H9 (cell line): ENCODE measurements around the gene RNASET2. TPM values are rescaled to one million over a fixed set of nuclear protein-coding genes. Genes with fewer than 3 reads are reported as not detected.
A peak's percentile ranks its signal among the peaks of the same experiment; 100 is the strongest.

ENCODE experiments used
- DNase-seq: peaks from one replicate; pipeline ENCODE4 v3.0.0-alpha.2; 2017
- H2AFZ ChIP-seq: one replicate; pipeline ENCODE4 v1.6.1; 2013; ENCODE audit warnings: mild to moderate bottlenecking, low read length, control low read depth, moderate library complexity
- H2AK5ac ChIP-seq: 2 replicates; pipeline ENCODE4 v1.6.1; 2013; ENCODE audit warnings: low read length, control low read depth, mixed read lengths; ENCODE audit not compliant: insufficient read length
- H2BK120ac ChIP-seq: one replicate; pipeline ENCODE4 v1.6.1; 2013; ENCODE audit warnings: low read depth, mild to moderate bottlenecking, low read length, control low read depth, inconsistent platforms; ENCODE audit not compliant: poor library complexity, severe bottlenecking
- H2BK12ac ChIP-seq: 2 replicates; pipeline ENCODE4 v1.6.1; 2013; ENCODE audit warnings: low read length, control low read depth, mixed read lengths, low read depth; ENCODE audit not compliant: insufficient read length
- H2BK15ac ChIP-seq: 2 replicates; pipeline ENCODE4 v1.6.1; 2013; ENCODE audit warnings: low read depth, low read length, control low read depth
- H2BK20ac ChIP-seq: one replicate; pipeline ENCODE4 v1.6.1; 2013; ENCODE audit warnings: low read depth, mild to moderate bottlenecking, low read length, control low read depth, inconsistent platforms; ENCODE audit not compliant: poor library complexity, severe bottlenecking
- H2BK5ac ChIP-seq: 2 replicates; pipeline ENCODE4 v1.6.1; 2013; ENCODE audit warnings: low read length, control low read depth, mixed read lengths; ENCODE audit not compliant: insufficient read length
- H3K14ac ChIP-seq: 2 replicates; pipeline ENCODE4 v1.6.1; 2013; ENCODE audit warnings: low read length, control low read depth; ENCODE audit not compliant: insufficient read depth
- H3K18ac ChIP-seq: 2 replicates; pipeline ENCODE4 v1.6.1; 2013; ENCODE audit warnings: low read depth, mild to moderate bottlenecking, mixed read lengths, low read length, control low read depth; ENCODE audit not compliant: insufficient read length
- H3K23ac ChIP-seq: 2 replicates; pipeline ENCODE4 v1.6.1; 2013; ENCODE audit warnings: low read length, control low read depth, mixed read lengths, low read depth; ENCODE audit not compliant: insufficient read length
- H3K23me2 ChIP-seq: 2 replicates; pipeline ENCODE4 v1.6.1; 2013; ENCODE audit warnings: low read depth, mild to moderate bottlenecking, mixed read lengths, low read length, control low read depth; ENCODE audit not compliant: insufficient read length, poor library complexity, severe bottlenecking
- H3K27ac ChIP-seq: 2 replicates; pipeline ENCODE4 v1.5.1; 2013; ENCODE audit warnings: low read length, control low read depth, mixed read lengths, low read depth; ENCODE audit not compliant: insufficient read length
- H3K27me3 ChIP-seq: 2 replicates; pipeline ENCODE4 v1.6.1; 2013; ENCODE audit warnings: low read length, control low read depth, inconsistent platforms; ENCODE audit not compliant: insufficient read depth
- H3K4ac ChIP-seq: 2 replicates; pipeline ENCODE4 v1.6.1; 2013; ENCODE audit warnings: low read depth, mild to moderate bottlenecking, control low read depth, inconsistent platforms, low read length, moderate library complexity
- H3K4me1 ChIP-seq: 2 replicates; pipeline ENCODE4 v1.6.1; 2013; ENCODE audit warnings: low read length, control low read depth, inconsistent platforms; ENCODE audit not compliant: insufficient read depth
- H3K4me2 ChIP-seq: 2 replicates; pipeline ENCODE4 v1.6.1; 2013; ENCODE audit warnings: low read length, control low read depth, mixed read lengths; ENCODE audit not compliant: insufficient read length, insufficient read depth
- H3K56ac ChIP-seq: 2 replicates; pipeline ENCODE4 v1.6.1; 2013; ENCODE audit warnings: low read depth, mild to moderate bottlenecking, mixed read lengths, low read length, control low read depth; ENCODE audit not compliant: insufficient read length
- H3K79me1 ChIP-seq: 2 replicates; pipeline ENCODE4 v1.6.1; 2013; ENCODE audit warnings: low read depth, mild to moderate bottlenecking, moderate library complexity, low read length, control low read depth, inconsistent platforms; ENCODE audit not compliant: insufficient read depth, poor library complexity, severe bottlenecking
- H3K79me2 ChIP-seq: 2 replicates; pipeline ENCODE4 v1.6.1; 2013; ENCODE audit warnings: low read length, control low read depth, inconsistent platforms; ENCODE audit not compliant: insufficient read depth
- H3K9ac ChIP-seq: 2 replicates; pipeline ENCODE4 v1.6.1; 2013; ENCODE audit warnings: low read length, control low read depth, mixed read lengths; ENCODE audit not compliant: insufficient read length; ENCODE audit errors: extremely low read depth
- H3K9me3 ChIP-seq: one replicate; pipeline ENCODE4 v1.6.1; 2013; ENCODE audit warnings: low read depth, low read length, inconsistent platforms; ENCODE audit not compliant: control insufficient read depth
- H3T11ph ChIP-seq: one replicate; pipeline ENCODE4 v1.6.1; 2013; ENCODE audit warnings: mild to moderate bottlenecking, low read length, control low read depth, inconsistent platforms
- H4K20me1 ChIP-seq: one replicate; pipeline ENCODE4 v1.6.1; 2013; ENCODE audit not compliant: control insufficient read depth, insufficient read length, insufficient read depth
- H4K5ac ChIP-seq: 2 replicates; pipeline ENCODE4 v1.6.1; 2013; ENCODE audit warnings: low read depth, mild to moderate bottlenecking, mixed read lengths, low read length, control low read depth; ENCODE audit not compliant: insufficient read length
- H4K8ac ChIP-seq: replicated peaks from 2 replicates; pipeline ENCODE4 v1.6.1; 2013; ENCODE audit warnings: low read length, control low read depth, mixed read lengths, low read depth; ENCODE audit not compliant: insufficient read length
- H4K91ac ChIP-seq: 2 replicates; pipeline ENCODE4 v1.6.1; 2013; ENCODE audit warnings: low read depth, mild to moderate bottlenecking, moderate library complexity, mixed read lengths, low read length, control low read depth; ENCODE audit not compliant: insufficient read length
- H3K27ac Mint-ChIP-seq, 3 experiments: 2 replicates in 2 of 3; 3 replicates in 1 of 3; pipeline ENCODE4 v1.8.0; 2020 to 2021; ENCODE audit warnings: mixed read lengths in 3 of 3, mild to moderate bottlenecking in 1 of 3, moderate library complexity in 1 of 3
- H3K27me3 Mint-ChIP-seq: 2 replicates; pipeline ENCODE4 v1.8.0; 2021; ENCODE audit warnings: low read depth, mild to moderate bottlenecking, moderate library complexity, mixed read lengths
- H3K36me3 Mint-ChIP-seq, 3 experiments: 2 replicates in 2 of 3; 3 replicates in 1 of 3; pipeline ENCODE4 v1.8.0; 2020 to 2021; ENCODE audit warnings: low read depth in 3 of 3, mixed read lengths in 3 of 3; ENCODE audit not compliant: insufficient read depth in 1 of 3
- H3K4me1 Mint-ChIP-seq, 2 experiments: 2 replicates each; pipeline ENCODE4 v1.8.0; 2020; ENCODE audit warnings: mixed read lengths in 2 of 2
- H3K4me3 Mint-ChIP-seq, 2 experiments: 2 replicates in 1 of 2; 3 replicates in 1 of 2; pipeline ENCODE4 v1.8.0; 2020 to 2021; ENCODE audit warnings: mild to moderate bottlenecking in 2 of 2, mixed read lengths in 2 of 2, moderate library complexity in 1 of 2
- H3K9me3 Mint-ChIP-seq, 2 experiments: 2 replicates in 1 of 2; 3 replicates in 1 of 2; pipeline ENCODE4 v1.8.0; 2020; ENCODE audit warnings: mild to moderate bottlenecking in 2 of 2, mixed read lengths in 2 of 2, moderate library complexity in 1 of 2
- CTCF ChIP-seq: fragments of 200-600 bp; sonication (generic); conservative IDR thresholded peaks from 3 replicates; pipeline ENCODE4 v1.8.0; 2021; ENCODE audit warnings: antibody characterized with exemption, mild to moderate bottlenecking
- WGBS: extraction: QIAGEN DNeasy Blood & Tissue Kit; methylation state at CpG from one replicate; pipeline ENCODE4 v1.1.7; 2013; ENCODE audit warnings: missing lambda C conversion rate, low lambda C conversion rate, mixed read lengths; ENCODE audit not compliant: insufficient read length; ENCODE audit errors: extremely low coverage; 5-methylcytosine and 5-hydroxymethylcytosine counted together
- total RNA-seq: library from RNA; stranded (reverse); gene quantifications from 2 replicates; pipeline ENCODE4 v1.2.1, GENCODE V29; 2021

Gene RNASET2
- total RNA-seq, 1 experiment from 2014 or later = 28.2 TPM

- Mint-ChIP-seq H3K36me3 (peaks cover 4 to 10% (median 8%) of the 10 kb centered on the region in 3 experiments; a peak in 6 of 7 replicates), H3K4me1 (peaks cover 25 to 29% of the 10 kb centered on the region in 2 experiments), H3K4me3 (peak overlapping the region; percentile 68 to 82), H3K9me3 (peaks cover 0 to 3% of the 10 kb centered on the region in 2 experiments; a peak in 2 of 5 replicates), H3K27ac (no peak overlapping the region), H3K27me3 (peaks cover 16% of the 10 kb centered on the region)
- no peak overlapping the region for H3K14ac ChIP-seq
- no peak overlapping the region for H4K8ac ChIP-seq
- H4K20me1 ChIP-seq = peaks cover 3% of the 10 kb centered on the region
- no peak overlapping the region for H3K56ac ChIP-seq
- peaks cover 9% of the 10 kb centered on the region for H3K23me2 ChIP-seq
- no peak overlapping the region for H3K23ac ChIP-seq
- H4K5ac ChIP-seq = no peak overlapping the region
- H3K27ac ChIP-seq = no peak overlapping the region
- H3K4me2 ChIP-seq = peak overlapping the region; percentile 62
- H2BK15ac ChIP-seq = no peak overlapping the region
- H3K79me2 ChIP-seq = no peaks in the 10 kb centered on the region
- H3K27me3 ChIP-seq = no peaks in the 10 kb centered on the region
- no peak overlapping the region for H3K18ac ChIP-seq
- no peak overlapping the region for H2BK12ac ChIP-seq
- no CpG with 5 or more reads among the region's 54 CpGs for WGBS
- H3K4me1 ChIP-seq = no peaks in the 10 kb centered on the region; the same call in 1 of the 2 replicates
- H2BK20ac ChIP-seq = no peak overlapping the region
- H3K4ac ChIP-seq = no peak overlapping the region
- TF ChIP-seq CTCF = no peak
- H3T11ph ChIP-seq = no peak overlapping the region
- no peaks in the 10 kb centered on the region for H3K79me1 ChIP-seq
- H2AK5ac ChIP-seq = no peak overlapping the region
- H4K91ac ChIP-seq = no peak overlapping the region
- no peak overlapping the region for H2AFZ ChIP-seq
- H3K9me3 ChIP-seq = no peaks in the 10 kb centered on the region
- H2BK5ac ChIP-seq = no peak overlapping the region
- H3K9ac ChIP-seq = no peak overlapping the region
- DNase-seq = no peak
- H2BK120ac ChIP-seq = no peak overlapping the region
Measured at GRCh38 chr6:166955865-166956443, 396 bp downstream of the RNASET2 start.
